HCT116 (cell line): ENCODE measurements around the gene APBA2.

Source experiments
- CEBPB ChIP-seq: IDR thresholded peaks from 2 replicates; pipeline ENCODE4 v1.6.1; 2012; ENCODE audit warnings: low read depth
- CTCF ChIP-seq, 3 experiments: fragments of 200-600 bp in 1 of 3; sonication (generic) in 1 of 3; IDR thresholded peaks in 2 of 3; conservative IDR thresholded peaks in 1 of 3; 2 replicates each; pipeline ENCODE4 v1.5.1; 2012 to 2017; ENCODE audit warnings: low read depth in 2 of 3, low read length in 2 of 3, antibody characterized with exemption in 1 of 3, borderline replicate concordance in 1 of 3, control low read depth in 1 of 3, mild to moderate bottlenecking in 1 of 3, mixed read lengths in 1 of 3, mixed run types in 1 of 3, moderate library complexity in 1 of 3; ENCODE audit not compliant: insufficient read depth in 1 of 3
- ELF1 ChIP-seq: IDR thresholded peaks from 2 replicates; pipeline ENCODE4 v1.6.1; 2012; ENCODE audit warnings: low read depth, borderline replicate concordance
- EZH2 ChIP-seq: fragments of 200-600 bp; sonication (generic); IDR thresholded peaks from 2 replicates; pipeline ENCODE4 v1.6.1; 2017; ENCODE audit warnings: antibody characterized with exemption, mixed run types
- EZH2phosphoT487 ChIP-seq: fragments of 200-600 bp; IDR thresholded peaks from 2 replicates; pipeline ENCODE4 v1.6.1; 2018; ENCODE audit warnings: antibody characterized with exemption, borderline replicate concordance
- JUND ChIP-seq: IDR thresholded peaks from 2 replicates; pipeline ENCODE4 v1.6.1; 2012
- MAX ChIP-seq: IDR thresholded peaks from 2 replicates; pipeline ENCODE4 v1.6.1; 2012
- POLR2A ChIP-seq: IDR thresholded peaks from 2 replicates; pipeline ENCODE4 v1.7.0; 2011; ENCODE audit warnings: borderline replicate concordance; ENCODE audit not compliant: insufficient read depth, insufficient read length; ENCODE audit errors: extremely low read depth
- SIN3A ChIP-seq: IDR thresholded peaks from 2 replicates; pipeline ENCODE4 v1.6.1; 2012; ENCODE audit warnings: low read depth
- SRF ChIP-seq: IDR thresholded peaks from 2 replicates; pipeline ENCODE4 v1.6.1; 2012; ENCODE audit warnings: low read depth
- TCF7L2 ChIP-seq: IDR thresholded peaks from 2 replicates; pipeline ENCODE4 v1.7.0; 2011; ENCODE audit warnings: borderline replicate concordance, inconsistent platforms; ENCODE audit not compliant: insufficient read depth, insufficient read length; ENCODE audit errors: extremely low read depth
- ZFX ChIP-seq: fragments of 450-650 bp; IDR thresholded peaks from 2 replicates; pipeline ENCODE4 v1.6.1; 2017
- ZNF274 ChIP-seq: fragments of 200-500 bp; sonication (Bioruptor generic); IDR thresholded peaks from 2 replicates; pipeline ENCODE4 v1.6.1; 2014; ENCODE audit warnings: mild to moderate bottlenecking, low read depth, low read length, inconsistent platforms

- TF ChIP-seq POLR2A (no peak), CTCF (IDR thresholded peaks at IDR 0.05 in 2 of 3, conservative IDR thresholded peaks at IDR 0.05 in 1 of 3; ENCODE audit: borderline replicate concordance in 1 of 3, insufficient read depth in 1 of 3, low read depth in 2 of 3, low read length in 2 of 3) (no peak), JUND (no peak), TCF7L2 (no peak), SRF (no peak), EZH2phosphoT487 (no peak), EZH2 (no peak), MAX (no peak), ZNF274 (no peak), ZFX (no peak), CEBPB (no peak), ELF1 (no peak), SIN3A (no peak)
Observed at GRCh38 chr15:29062626-29063025, 176.9 kb downstream of the APBA2 start.
